ENCODE data around the gene CENPX. TPM values are rescaled to one million over a fixed set of nuclear protein-coding genes. Genes with fewer than 3 reads are reported as not detected.

CENPX gene
- polyA plus RNA-seq, 1 experiment, result 57.0 TPM

- POLR2A ChIA-PET, result interaction anchor here (1.0 kb wide), 1 partner anchor 11 kb away, joined by 4 read pairs; no protein-coding TSS in a partner anchor
- no peak for DNase-seq (ENCODE audit: low read depth)
- CTCF ChIA-PET, result interaction anchor here (1.1 to 2.6 kb wide), 4 partner anchors 9 to 32 kb away, joined by 3 to 16 read pairs (median 4); partner anchors contain the start of gene NOTUM
- TF ChIP-seq CTCF (IDR thresholded peaks at IDR 0.05; ENCODE audit: insufficient read depth, low read depth, low read length), result no peak
- Histone ChIP-seq H3K36me3 (ENCODE audit: control insufficient read depth, insufficient read depth, low read length) (peaks cover 3% of the 10 kb centered on the region; the same call in 1 of the 2 replicates), H3K27me3 (ENCODE audit: control insufficient read depth, insufficient read depth, low read length) (no peaks in the 10 kb centered on the region), H3K4me3 (ENCODE audit: low read depth, low read length) (no peak overlapping the region)
These were observed 30.2 kb downstream of the CENPX start for GRCh38 chr17:81992306-81993102.

DNA sequence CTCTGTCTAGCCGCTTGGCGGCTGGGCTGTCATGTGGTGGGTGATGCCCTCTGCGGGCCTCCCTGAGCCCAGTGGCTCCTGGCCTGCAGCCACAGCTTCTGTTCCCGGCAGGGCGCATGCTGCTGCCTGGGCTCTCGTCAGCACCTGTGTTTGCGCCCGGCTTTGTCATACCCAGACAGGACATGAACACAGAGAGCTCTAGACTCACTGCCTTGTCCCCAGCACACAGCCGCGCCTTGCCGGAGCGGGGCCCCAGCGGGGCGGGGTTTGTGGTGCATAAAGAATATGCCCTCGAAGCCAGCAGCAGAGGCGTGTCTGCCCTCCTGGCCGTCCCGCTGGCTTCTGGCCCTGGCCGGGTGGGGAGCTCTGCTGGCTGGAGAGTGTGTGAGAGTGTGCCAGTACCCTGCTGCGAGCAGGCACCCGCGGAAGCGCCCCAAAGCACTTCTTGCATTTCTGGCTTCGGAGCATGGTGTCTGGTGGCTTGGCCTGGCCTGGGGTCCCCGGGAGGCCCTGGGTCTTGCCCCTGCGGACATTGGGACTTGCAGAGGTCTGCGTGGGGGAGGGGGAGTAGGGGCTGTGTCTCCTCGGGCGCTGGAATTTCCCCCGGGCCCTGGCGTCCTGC lies 30.9 kb downstream of the CENPX start:
- Histone ChIP-seq H3K4me3 (ENCODE audit: low read depth, low read length) (no peak overlapping the region), H3K36me3 (ENCODE audit: control insufficient read depth, insufficient read depth, low read length) (peaks cover 3% of the 10 kb centered on the region; the same call in 1 of the 2 replicates), H3K27me3 (ENCODE audit: control insufficient read depth, insufficient read depth, low read length) (no peaks in the 10 kb centered on the region)
- ChIA-PET POLR2A (interaction anchor here (1.0 kb wide), 1 partner anchor 12 kb away, joined by 4 read pairs; no protein-coding TSS in a partner anchor), CTCF (interaction anchor here (0.6 to 2.6 kb wide), 5 partner anchors 9 to 32 kb away, joined by 3 to 16 read pairs (median 4); partner anchors contain the start of gene NOTUM)
- DNase-seq (ENCODE audit: low read depth), result no peak
- no peak for TF ChIP-seq CTCF (IDR thresholded peaks at IDR 0.05; ENCODE audit: insufficient read depth, low read depth, low read length)

DNA sequence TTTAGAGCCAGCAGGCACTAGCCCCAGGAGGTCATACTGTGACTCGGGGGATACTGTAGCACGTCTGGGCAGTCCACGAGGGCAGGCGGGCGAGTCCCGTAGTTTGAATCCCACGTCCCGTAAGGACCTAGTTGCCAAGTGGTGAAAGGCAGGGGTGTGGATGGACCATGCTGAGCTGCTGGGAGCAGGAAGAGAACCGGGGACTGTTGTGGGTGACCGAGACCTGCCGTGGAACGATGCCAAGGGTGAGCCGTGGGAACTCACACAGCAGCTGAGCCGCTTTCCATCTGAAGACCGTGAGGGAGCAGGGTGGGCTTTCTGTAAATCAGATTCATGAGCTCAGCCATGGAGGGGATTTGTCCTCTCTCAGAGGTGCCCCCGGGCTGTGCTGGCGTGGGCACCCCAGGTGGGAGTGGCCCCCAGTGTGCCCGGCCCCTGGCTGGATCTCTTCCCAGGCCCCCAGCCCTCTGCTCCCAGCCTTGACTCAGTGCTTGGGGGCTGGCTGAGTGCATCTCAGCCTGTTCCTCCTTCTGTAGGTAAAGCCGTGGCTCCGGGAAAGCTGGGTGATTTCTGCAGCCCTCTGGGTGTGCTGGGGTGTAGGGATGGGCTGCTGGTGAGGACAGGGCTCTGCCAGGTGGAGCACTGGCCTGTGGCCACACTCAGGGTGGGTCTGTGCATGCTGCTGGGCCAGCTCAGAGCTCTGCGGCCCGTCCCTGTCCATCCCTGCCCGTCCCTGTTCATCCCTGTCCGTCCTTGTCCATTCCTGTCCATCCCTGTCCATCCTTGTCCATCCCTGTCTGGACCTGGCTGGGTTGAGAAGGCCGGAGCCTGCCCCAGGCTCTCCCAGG lies 31.6 kb downstream of the CENPX start:
- CTCF ChIA-PET, result interaction anchor here (0.6 to 2.6 kb wide), 7 partner anchors 8 to 31 kb away, joined by 3 to 16 read pairs (median 3); partner anchors contain the start of gene NOTUM
- Histone ChIP-seq H3K36me3 (ENCODE audit: control insufficient read depth, insufficient read depth, low read length) (peaks cover 4% of the 10 kb centered on the region), H3K4me3 (ENCODE audit: low read depth, low read length) (no peak overlapping the region), H3K27me3 (ENCODE audit: control insufficient read depth, insufficient read depth, low read length) (no peaks in the 10 kb centered on the region)
- no peak for TF ChIP-seq CTCF (IDR thresholded peaks at IDR 0.05; ENCODE audit: insufficient read depth, low read depth, low read length)
- POLR2A ChIA-PET, result interaction anchor here (1.0 kb wide), 1 partner anchor 13 kb away, joined by 4 read pairs; no protein-coding TSS in a partner anchor
- no peak for DNase-seq (ENCODE audit: low read depth)

GRCh38 chr17:81987161-81987770 lies 35.4 kb downstream of the CENPX start:
- no peak for TF ChIP-seq CTCF (IDR thresholded peaks at IDR 0.05; ENCODE audit: insufficient read depth, low read depth, low read length)
- Histone ChIP-seq H3K36me3 (ENCODE audit: control insufficient read depth, insufficient read depth, low read length) (peaks cover 14% of the 10 kb centered on the region), H3K4me3 (ENCODE audit: low read depth, low read length) (no peak overlapping the region), H3K27me3 (ENCODE audit: control insufficient read depth, insufficient read depth, low read length) (no peaks in the 10 kb centered on the region)
- POLR2A ChIA-PET, result no interaction called here
- DNase-seq (ENCODE audit: low read depth), result no peak
- CTCF ChIA-PET, result no interaction called here
